Left cardiac atrium (tissue), 4 donors: ENCODE results near the gene PLOD2. TPM values are rescaled to one million over a fixed set of nuclear protein-coding genes. Genes with fewer than 3 reads are reported as not detected.

Source experiments
- ATAC-seq, 2 donors: fragments of 200-7000 bp; cut with Tn5 transposase; one replicate each; pipeline ENCODE4 v1.9.1; 2020; ENCODE audit warnings: mild to moderate bottlenecking in 2 of 2, moderate library complexity in 2 of 2
- DNase-seq: peaks from one replicate; pipeline ENCODE4 v3.0.0-alpha.2; 2020
- intact Hi-C, 2 donors: fragments of 100-400 bp; cut with DNase I; formaldehyde crosslinking; loops; one replicate each; pipeline versions ENCODE4 v1.14.1 to v1.15.1; 2022 to 2023
- total RNA-seq, 2 donors: library from RNA; stranded (reverse); fragmentation: NEBNext Ultra II Directional; extraction: Animal tissue kit (Norgen Biotek cat#: 25700); gene quantifications; one replicate each; pipeline ENCODE4 v1.2.1, GENCODE V29; 2021
- donor health status: DM: no; HTN: yes; CAD: no.
- donor health status: DM: no; HTN: yes; CAD: no; lungs with severe emphysema.
- donor health status: DM: yes; HTN: yes; CAD: no.
- donor health status: Dilated cardiomyopathy.

Gene PLOD2
- total RNA-seq, 2 donors from 2014 or later = 35.7 to 39.0 TPM

DNA sequence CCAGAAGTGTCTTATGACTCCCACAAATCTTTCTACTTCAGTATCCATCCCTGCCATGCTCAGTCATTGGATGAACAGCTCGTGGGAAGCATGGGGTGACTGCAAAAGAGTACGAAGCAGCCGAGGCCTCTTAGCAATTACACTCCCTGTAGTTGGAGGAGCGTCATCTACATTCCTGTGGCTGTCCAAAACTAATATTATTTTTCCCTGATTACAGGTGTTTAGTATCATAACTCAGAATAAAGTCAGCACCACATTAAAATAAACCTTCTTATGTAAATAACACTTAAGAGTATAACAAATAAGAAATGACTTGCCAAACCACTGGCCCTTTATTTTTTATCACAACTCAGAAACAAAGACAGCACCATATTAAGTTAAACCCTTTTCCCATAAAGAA, 141.5 kb downstream of the PLOD2 start:
- intact Hi-C loops = no loop called here
- DNase-seq = no peak
- ATAC-seq = no peak

Other genes with a start within 250 kb of the PLOD2 start
- gene PLSCR4, start 89.9 kb upstream of the PLOD2 start, total RNA-seq = 10 to 100 TPM; 27.9 to 37.6 TPM